ENCODE data around the gene AGFG2. TPM values are rescaled to one million over a fixed set of nuclear protein-coding genes. Genes with fewer than 3 reads are reported as not detected.
"Not testable (repeated sequence)": the region's sequence is repeated elsewhere in the genome, so short reads cannot be mapped to it uniquely, and the experiment has no call there.

The AGFG2 gene, protein sequence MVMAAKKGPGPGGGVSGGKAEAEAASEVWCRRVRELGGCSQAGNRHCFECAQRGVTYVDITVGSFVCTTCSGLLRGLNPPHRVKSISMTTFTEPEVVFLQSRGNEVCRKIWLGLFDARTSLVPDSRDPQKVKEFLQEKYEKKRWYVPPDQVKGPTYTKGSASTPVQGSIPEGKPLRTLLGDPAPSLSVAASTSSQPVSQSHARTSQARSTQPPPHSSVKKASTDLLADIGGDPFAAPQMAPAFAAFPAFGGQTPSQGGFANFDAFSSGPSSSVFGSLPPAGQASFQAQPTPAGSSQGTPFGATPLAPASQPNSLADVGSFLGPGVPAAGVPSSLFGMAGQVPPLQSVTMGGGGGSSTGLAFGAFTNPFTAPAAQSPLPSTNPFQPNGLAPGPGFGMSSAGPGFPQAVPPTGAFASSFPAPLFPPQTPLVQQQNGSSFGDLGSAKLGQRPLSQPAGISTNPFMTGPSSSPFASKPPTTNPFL
- polyA plus RNA-seq (ENCODE audit: insufficient read length in 3 of 3): 10 to 100 TPM; 10.4 to 12.1 (median 10.4) TPM

- peak; percentile 95 to 99 (median 98) for DNase-seq (ENCODE audit: low read depth in 3 of 3, low spot score in 2 of 3)
Observed at GRCh38 chr7:100538654-100539435, at the start of gene AGFG2. Gene AGFG2 (plus strand): TSS chr7:100539203. CDS start chr7:100539347, 144 bp downstream.

DNA sequence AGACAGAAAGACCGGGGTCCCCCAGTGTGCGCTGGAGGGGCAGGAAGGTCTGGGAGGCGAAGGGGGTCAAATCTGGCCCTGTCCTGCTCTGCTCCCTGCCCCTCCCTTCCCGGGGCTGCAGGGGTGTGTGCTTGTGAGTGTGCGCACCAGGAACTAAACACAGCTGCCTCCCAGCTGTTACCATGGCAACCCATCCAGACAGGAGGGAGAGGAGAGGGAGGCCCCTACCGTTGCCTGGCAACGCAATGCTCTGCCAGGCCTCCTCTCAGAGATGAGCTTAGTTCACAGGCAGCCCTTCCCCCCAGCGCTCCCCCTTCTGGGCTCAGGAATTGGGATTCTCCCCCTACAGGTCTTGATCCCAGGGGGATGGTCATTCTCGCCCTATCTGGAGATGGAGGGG is 49.2 kb upstream of the AGFG2 start:
- peak; percentile 82 to 95 (median 91) for DNase-seq (ENCODE audit: low read depth in 3 of 3, low spot score in 2 of 3)

DNA sequence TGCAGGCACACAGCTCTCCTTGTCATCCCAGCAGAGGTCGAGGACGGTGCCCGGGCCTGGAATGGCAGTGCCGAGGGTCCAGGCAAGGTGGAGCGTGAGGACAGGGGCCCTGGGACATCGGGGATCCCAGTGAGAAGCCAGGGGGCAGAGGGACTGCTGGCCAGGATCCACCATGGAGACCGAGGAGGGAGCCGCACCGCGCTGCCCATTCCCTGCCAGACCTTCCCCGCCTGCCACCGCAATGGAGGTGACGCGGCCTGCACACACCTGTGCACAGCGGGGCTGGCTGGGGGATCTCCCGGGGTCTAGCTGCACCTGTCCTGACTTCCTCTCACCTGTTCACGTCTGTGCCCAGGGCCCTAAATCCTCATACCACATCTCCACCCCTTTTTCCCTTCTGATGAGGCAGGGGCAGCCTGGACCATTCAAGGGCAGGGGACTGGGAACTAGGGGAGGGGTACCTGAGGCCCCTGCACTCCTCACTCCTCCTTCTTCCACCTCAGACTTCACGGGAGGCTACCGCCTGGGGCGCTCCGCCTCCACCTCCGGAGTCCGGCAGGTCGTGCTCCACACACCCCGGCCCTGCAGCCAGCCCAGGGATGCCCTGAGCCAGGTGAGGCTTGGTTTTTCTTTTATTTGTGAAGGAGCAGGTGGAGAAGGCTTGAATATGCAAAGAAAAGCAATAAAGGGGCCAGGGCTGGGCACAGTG is 48.4 kb upstream of the AGFG2 start:
- no peak for DNase-seq (ENCODE audit: low read depth in 3 of 3, low spot score in 2 of 3)

- no peak for DNase-seq (ENCODE audit: low read depth in 3 of 3, low spot score in 2 of 3)
Observed at GRCh38 chr7:100491192-100491578, 47.8 kb upstream of the AGFG2 start.

DNA sequence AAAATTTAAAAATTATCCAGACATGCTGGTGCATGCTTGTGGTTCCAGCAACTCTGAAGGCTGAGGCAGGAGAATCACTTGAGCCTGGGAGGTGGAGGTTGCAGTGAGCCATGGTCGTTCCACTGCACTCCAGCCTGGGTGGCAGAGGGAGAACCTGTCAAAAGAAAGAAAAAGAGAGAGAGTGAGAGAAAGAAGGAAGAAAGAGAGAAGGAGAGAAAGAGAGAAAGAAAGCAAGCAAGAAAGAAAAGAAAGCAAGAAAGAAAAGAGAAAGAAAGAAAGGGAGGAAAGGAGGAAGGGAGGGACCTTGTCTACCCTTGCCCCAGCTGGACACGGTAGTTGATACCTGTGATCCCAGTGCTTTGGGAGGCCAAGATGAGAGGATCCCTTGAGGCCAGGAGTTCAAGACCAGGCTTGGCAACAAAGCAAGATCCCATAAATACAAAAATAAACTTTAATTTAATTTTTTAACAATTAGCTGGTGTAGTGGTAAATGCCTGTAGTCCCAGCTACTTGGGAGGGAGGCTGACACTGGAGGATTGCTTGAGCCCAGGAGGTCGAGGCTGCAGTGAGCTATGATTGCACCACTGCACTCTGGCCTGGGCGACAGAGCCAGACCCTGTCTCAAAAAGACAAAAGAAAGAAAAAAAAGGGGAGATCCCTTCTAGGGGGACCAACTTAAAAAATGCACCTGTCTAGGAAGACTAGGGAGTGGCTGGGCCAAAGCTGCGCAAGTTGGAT is 46.1 kb upstream of the AGFG2 start:
- no peak for DNase-seq (ENCODE audit: low read depth in 3 of 3, low spot score in 2 of 3)

GRCh38 chr7:100493476-100494264 is 45.3 kb upstream of the AGFG2 start:
- no peak for DNase-seq (ENCODE audit: low read depth in 3 of 3, low spot score in 2 of 3)

- no peak for DNase-seq (ENCODE audit: low read depth in 3 of 3, low spot score in 2 of 3)
Observed at GRCh38 chr7:100496509-100496908, 42.5 kb upstream of the AGFG2 start.

GRCh38 chr7:100500743-100501142 is 38.3 kb upstream of the AGFG2 start:
- not testable (repeated sequence) for DNase-seq (ENCODE audit: low read depth in 3 of 3, low spot score in 2 of 3)

DNA sequence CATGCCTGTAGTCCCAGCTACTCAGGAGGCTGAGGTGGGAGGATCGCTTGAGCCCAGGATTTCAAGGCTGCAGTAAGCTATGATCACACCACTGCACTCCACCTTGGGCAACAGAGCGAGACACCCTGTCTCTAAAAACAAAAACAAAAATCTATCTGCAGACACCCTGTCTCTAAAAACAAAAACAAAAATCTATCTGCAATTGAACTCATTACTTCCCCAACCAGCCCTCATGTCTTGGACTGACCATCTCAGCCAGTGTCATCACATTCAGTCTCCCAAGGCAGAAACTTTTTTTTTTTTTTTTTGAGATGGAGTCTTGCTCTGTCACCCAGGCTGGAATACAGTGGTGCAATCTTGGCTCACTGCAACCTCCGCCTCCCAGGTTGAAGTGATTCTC is 35.0 kb upstream of the AGFG2 start:
- not testable (repeated sequence) for DNase-seq (ENCODE audit: low read depth in 3 of 3, low spot score in 2 of 3)

DNA sequence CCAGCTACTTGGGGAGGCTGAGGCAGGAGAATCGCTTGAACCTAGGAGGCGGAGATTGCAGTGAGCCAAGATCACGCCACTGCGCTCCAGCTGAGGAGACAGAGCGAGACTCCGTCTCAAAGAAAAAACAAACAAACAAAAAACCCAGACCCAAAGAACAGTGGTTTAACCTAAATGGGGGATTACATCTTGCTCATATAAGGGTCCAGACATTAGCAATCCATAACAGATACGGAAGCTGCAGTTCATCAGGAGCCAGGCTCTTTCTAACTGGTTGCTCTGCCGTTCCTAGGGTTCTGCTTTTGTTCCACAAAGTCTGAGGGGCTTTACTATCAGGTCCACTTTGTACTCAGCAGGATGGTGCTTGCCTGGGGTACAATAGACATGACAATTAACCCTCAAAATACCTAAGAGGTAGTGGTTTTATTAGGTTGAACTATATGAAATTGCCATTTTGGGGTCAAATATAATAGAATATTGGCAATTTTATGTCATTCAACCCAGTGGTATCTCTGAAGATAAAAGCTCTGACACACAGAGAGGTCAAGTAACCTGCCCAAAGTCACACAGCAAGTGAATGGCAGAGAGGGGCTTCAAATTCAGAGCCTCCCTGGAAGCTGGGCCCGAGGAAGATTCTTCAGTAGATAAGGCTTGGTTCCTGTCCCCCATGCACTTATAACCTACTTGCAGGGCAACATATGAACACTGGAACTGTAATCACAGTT is 34.0 kb upstream of the AGFG2 start:
- no peak for DNase-seq (ENCODE audit: low read depth in 3 of 3, low spot score in 2 of 3)

DNA sequence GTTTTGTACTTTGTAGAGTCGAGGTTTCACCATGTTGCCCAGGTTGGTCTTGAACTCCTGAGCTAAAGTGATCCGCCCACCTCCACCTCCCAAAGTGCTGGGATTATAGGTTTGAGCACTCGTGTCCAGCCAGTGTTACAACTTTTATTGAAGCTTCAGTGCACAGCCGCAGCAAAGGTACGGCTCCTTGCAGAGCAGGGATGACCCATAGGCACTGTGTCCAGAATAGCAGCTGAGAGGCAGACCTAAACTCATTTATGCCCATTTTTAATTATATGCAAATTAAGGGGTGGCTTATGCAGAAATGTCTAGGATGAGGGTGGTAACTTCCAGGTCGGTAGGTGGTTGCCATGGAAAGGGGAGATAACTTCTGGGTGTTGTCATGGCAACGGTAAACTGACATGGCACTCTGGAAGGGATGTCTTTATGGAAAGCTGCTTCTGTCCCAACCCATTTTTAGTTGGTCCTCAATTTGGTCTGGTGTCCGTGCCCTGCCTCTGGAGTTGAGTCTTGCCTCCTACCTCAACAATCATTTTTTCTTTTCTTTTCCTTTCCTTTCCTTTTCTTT is 32.6 kb upstream of the AGFG2 start:
- DNase-seq (ENCODE audit: low read depth in 3 of 3, low spot score in 2 of 3): no peak

- DNase-seq (ENCODE audit: low read depth in 3 of 3, low spot score in 2 of 3): no peak
Observed at GRCh38 chr7:100509231-100509630, 29.8 kb upstream of the AGFG2 start.

GRCh38 chr7:100510437-100511239 is 28.4 kb upstream of the AGFG2 start:
- no peak for DNase-seq (ENCODE audit: low read depth in 3 of 3, low spot score in 2 of 3)

- no peak for DNase-seq (ENCODE audit: low read depth in 3 of 3, low spot score in 2 of 3)
Observed at GRCh38 chr7:100513212-100513810, 25.7 kb upstream of the AGFG2 start.

- no peak for DNase-seq (ENCODE audit: low read depth in 3 of 3, low spot score in 2 of 3)
Observed at GRCh38 chr7:100515072-100515532, 23.9 kb upstream of the AGFG2 start.

DNA sequence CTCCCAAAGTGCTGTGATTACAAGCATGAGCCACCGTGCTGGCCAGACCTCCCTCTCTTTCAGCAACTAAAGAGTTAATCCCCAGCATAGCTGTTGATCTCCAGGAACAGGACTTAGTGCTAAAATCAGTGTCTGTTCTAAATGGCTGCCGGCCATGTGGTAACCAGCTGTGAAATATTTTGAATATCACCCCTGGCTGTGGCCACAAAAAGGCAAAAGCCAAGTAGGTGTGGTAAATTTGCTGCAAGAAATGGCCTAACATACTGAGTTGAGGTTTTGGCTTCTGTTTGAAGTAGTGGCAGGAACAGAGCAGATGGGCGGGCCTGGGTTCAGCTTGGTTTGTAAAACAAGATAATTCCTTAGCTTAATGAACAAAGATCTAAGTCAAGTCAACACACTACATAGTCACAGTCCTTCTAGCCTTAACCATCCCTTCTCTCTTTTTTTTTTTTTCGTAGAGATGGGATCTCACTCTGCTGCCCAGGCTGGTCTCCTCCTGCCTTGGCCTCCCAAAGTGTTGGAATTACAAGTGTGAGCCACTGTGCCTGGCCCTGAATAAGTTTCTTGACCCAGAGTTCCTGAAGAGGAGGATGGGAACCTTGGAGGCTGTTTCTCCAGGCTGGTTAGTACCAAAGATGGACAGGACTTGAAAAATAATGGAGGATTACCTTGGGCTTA is 22.7 kb upstream of the AGFG2 start:
- DNase-seq (ENCODE audit: low read depth in 3 of 3, low spot score in 2 of 3): no peak

- DNase-seq (ENCODE audit: low read depth in 3 of 3, low spot score in 2 of 3): no peak
Observed at GRCh38 chr7:100517305-100517704, 21.7 kb upstream of the AGFG2 start.

Measured in right renal cortex interstitium (tissue), 3 donors.